Peyer's patch (tissue), 4 donors: ENCODE data around the gene FAM47E. TPM values are rescaled to one million over a fixed set of nuclear protein-coding genes. Genes with fewer than 3 reads are reported as not detected.
"Not testable (repeated sequence)": the region's sequence is repeated elsewhere in the genome, so short reads cannot be mapped to it uniquely, and the experiment has no call there.

Source experiments
- DNase-seq, 3 donors: peaks; one replicate each; pipeline ENCODE4 v3.0.0-alpha.2; 2017 to 2019
- H3K27ac ChIP-seq, 4 donors: fragments of 200-600 bp; sonication (generic); one replicate each; pipeline ENCODE4 v1.5.1; 2016 to 2019
- H3K27me3 ChIP-seq, 2 donors: fragments of 200-600 bp; sonication (generic); one replicate each; pipeline ENCODE4 v1.5.1; 2019
- H3K36me3 ChIP-seq, 3 donors: fragments of 200-600 bp; sonication (generic); one replicate each; pipeline ENCODE4 v1.5.1; 2016 to 2019
- H3K4me1 ChIP-seq, 4 donors: fragments of 200-600 bp; sonication (generic); one replicate each; pipeline ENCODE4 v1.5.1; 2016 to 2019
- H3K4me3 ChIP-seq, 4 donors: fragments of 200-600 bp; sonication (generic); 1 replicate in 3 of 4; 2 replicates in 1 of 4; pipeline ENCODE4 v1.5.1; 2016 to 2019; ENCODE audit warnings: mild to moderate bottlenecking in 1 of 4
- H3K9me3 ChIP-seq, 4 donors: fragments of 200-600 bp; sonication (generic); one replicate each; pipeline ENCODE4 v1.5.1; 2016 to 2019; ENCODE audit warnings: mild to moderate bottlenecking in 1 of 4
- POLR2A ChIP-seq, 2 donors: fragments of 450-650 bp; IDR thresholded peaks; one replicate each; pipeline ENCODE4 v1.5.1; 2017; ENCODE audit warnings: antibody characterized with exemption in 2 of 2, mild to moderate bottlenecking in 2 of 2, moderate library complexity in 2 of 2
- total RNA-seq, 4 donors: library from RNA; depleted of rRNA; stranded (reverse); fragments of >200 nt; gene quantifications; one replicate each; pipeline ENCODE4 v1.1.0, GENCODE V29; 2016
- TF ChIP-seq, protein P1 (sequence below), 6 experiments: fragments of 450-650 bp in 4 of 6; fragments of 200-600 bp in 2 of 6; sonication (generic) in 1 of 6; IDR thresholded peaks; one replicate each; pipeline ENCODE4 v1.5.1; 2017 to 2019; ENCODE audit warnings: antibody characterized with exemption in 6 of 6, mild to moderate bottlenecking in 3 of 6, moderate library complexity in 1 of 6

FAM47E gene
- total RNA-seq, 4 donors from 2014 or later: 0.83 to 13.9 (median 7.6) TPM

DNA sequence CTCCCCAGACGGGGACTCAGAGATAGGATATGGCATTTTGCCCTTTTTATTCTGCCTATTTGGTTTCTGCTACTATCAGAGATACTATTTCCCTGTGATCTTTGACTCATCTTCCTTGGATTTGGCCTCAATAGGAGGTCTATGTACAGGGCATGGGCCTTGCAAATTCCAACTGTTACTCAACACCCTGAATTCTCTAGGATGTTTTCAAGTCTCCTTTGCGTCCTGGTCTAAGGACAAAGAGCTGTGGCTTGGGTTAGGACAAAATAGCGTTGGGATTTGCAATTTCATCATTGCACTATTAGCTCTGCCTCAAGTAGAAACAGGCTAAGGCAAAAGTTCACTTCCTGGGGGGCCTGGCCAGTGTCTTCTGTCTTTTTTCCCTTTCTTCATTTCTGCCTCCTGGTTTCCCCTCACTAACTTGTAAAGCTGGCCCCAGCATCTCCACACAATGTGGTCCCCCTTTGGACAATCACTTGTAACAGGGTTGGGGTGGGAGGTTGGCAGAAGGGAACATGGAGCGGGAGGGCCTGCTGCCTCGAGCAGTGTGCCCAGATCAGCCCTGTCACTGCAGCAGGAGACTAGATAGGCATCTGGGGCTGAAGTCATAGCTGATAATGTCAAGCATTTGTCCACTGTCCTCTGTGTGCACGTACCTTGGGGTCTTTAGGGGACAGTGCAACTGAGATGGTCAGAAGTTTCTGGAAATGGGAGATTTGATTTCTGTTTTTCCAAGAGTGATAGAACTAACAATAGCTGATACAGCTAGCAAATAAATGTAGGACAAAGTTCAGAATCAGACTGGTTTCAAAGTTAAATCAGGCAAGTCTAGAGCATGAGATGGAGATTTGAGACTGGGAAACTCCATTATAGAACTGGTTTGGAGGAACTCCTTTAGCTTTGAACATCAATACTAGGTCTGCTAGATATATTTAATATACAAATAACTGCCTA is 29.2 kb downstream of the FAM47E start:
- no peak for TF ChIP-seq POLR2A (IDR thresholded peaks at IDR 0.05)
- TF ChIP-seq, protein P1, sequence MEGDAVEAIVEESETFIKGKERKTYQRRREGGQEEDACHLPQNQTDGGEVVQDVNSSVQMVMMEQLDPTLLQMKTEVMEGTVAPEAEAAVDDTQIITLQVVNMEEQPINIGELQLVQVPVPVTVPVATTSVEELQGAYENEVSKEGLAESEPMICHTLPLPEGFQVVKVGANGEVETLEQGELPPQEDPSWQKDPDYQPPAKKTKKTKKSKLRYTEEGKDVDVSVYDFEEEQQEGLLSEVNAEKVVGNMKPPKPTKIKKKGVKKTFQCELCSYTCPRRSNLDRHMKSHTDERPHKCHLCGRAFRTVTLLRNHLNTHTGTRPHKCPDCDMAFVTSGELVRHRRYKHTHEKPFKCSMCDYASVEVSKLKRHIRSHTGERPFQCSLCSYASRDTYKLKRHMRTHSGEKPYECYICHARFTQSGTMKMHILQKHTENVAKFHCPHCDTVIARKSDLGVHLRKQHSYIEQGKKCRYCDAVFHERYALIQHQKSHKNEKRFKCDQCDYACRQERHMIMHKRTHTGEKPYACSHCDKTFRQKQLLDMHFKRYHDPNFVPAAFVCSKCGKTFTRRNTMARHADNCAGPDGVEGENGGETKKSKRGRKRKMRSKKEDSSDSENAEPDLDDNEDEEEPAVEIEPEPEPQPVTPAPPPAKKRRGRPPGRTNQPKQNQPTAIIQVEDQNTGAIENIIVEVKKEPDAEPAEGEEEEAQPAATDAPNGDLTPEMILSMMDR (IDR thresholded peaks at IDR 0.05): no peak
- Histone ChIP-seq H3K4me1 (peaks cover 0 to 11% (median 0%) of the 10 kb centered on the region in 4 donors), H3K4me3 (no peak overlapping the region), H3K27me3 (no peaks in the 10 kb centered on the region), H3K9me3 (no peaks in the 10 kb centered on the region), H3K27ac (no peak overlapping the region), H3K36me3 (no peaks in the 10 kb centered on the region)
- DNase-seq: no peak

DNA sequence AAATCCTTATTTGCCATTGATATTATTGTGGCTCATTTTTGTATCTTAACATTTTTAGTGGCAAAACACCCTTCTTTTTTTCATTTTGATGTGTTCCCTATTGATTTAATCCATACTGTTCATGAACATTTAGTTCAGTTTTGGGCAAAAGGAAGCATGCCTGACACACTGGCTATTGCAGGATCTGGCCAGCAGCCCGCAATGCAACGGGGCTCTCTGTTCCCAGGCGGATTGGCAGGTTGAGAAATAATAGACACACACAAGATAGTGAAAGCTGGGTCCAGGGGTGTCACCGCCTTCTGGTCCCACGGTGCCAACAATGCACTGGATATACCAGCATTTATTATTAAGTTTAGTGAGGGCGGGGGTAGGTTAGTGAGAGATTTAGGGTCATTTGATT is 30.1 kb downstream of the FAM47E start:
- not testable (repeated sequence) for DNase-seq, H3K27ac ChIP-seq, H3K27me3 ChIP-seq, H3K36me3 ChIP-seq, H3K9me3 ChIP-seq, H3K4me3 ChIP-seq
- H3K4me1 ChIP-seq: peaks cover 0 to 11% (median 0%) of the 10 kb centered on the region in 4 donors

DNA sequence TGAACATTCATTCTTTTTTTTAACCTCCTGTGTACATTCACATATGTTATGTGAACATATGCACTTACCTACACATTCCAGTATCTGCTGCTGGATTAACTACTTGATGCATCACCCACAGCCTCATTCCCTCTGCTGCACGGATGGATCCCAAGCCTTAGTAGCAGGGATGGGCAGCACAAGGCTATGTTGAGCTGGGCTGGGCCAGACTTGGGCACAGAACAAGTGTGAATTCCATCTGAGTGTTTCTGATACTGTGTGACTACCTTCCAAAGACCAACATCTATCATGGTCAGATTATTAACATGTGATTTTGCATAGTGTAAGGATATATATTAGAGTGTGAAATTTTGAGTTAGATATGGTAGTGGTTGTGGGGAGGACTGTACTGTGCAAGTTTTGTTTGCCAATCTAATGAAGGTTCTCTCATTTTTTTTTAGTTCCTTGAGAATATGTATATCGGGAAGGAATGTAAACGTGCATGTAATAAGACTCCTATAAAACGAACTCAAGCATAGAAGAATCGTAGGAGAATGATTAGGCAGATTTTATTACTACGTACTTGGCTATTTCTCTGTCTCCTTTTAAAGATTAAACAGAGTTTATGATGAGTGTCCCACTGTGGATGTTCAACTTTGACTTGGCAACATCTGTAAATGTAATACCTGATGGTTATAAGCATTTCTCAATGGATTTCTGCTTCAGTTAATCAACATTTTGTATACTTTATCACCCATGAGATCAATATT is 31.6 kb downstream of the FAM47E start:
- H3K4me3 ChIP-seq: no peak overlapping the region
- no peaks in the 10 kb centered on the region for H3K36me3 ChIP-seq
- no peak for DNase-seq
- H3K4me1 ChIP-seq: peaks cover 0 to 11% (median 0%) of the 10 kb centered on the region in 4 donors
- no peaks in the 10 kb centered on the region for H3K27me3 ChIP-seq
- TF ChIP-seq POLR2A (IDR thresholded peaks at IDR 0.05): no peak
- TF ChIP-seq, protein P1 (IDR thresholded peaks at IDR 0.05): no peak
- no peaks in the 10 kb centered on the region for H3K9me3 ChIP-seq
- peak overlapping the region in 2 of 4 donors; percentile 22 to 45 for H3K27ac ChIP-seq

DNA sequence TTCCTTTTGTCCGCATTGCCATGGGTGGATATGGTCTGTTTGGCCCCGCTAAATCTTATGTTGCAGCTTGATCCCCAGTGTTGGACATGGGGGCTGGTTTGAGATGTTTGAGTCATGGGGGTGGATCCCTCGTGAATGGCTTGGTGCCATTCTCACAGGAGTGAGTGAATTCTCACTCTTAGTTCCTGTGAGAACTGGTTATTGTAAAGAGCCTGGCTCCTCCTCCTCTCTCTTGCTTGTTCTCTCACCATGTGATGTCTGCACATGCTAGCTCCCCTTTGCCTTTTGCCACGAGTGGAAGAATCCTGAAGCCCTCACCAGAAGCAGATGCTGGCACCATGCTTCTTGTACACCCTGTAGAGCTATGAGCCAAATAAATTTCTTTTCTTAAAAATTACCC is 32.4 kb downstream of the FAM47E start:
- Histone ChIP-seq H3K4me3 (no peak overlapping the region), H3K36me3 (no peaks in the 10 kb centered on the region), H3K27me3 (no peaks in the 10 kb centered on the region), H3K9me3 (no peaks in the 10 kb centered on the region), H3K27ac (peak overlapping the region in 1 of 4 donors; percentile 35), H3K4me1 (peaks cover 0 to 11% (median 0%) of the 10 kb centered on the region in 4 donors)
- no peak for DNase-seq
- TF ChIP-seq, protein P1 (IDR thresholded peaks at IDR 0.05): no peak
- TF ChIP-seq POLR2A (IDR thresholded peaks at IDR 0.05): no peak

DNA sequence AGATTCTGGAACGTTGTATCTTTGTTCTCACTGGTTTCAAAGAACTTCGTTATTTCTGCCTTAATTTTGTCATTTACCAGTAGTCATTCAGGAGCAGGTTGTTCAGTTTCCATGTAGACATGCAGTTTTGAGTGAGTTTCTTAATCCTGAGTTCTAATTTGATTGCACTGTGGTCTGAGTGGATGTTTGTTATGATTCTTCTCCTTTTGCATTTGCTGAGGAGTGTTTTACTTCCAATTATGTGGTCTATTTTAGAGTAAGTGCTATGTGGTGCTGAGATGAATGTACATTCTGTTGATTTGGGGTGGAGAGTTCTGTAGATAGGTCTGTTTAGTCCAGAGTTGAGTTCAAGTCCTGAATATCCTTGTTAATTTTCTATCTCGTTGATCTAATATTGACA is 36.3 kb downstream of the FAM47E start:
- not testable (repeated sequence) for H3K27ac ChIP-seq, DNase-seq, H3K36me3 ChIP-seq, H3K9me3 ChIP-seq, H3K4me3 ChIP-seq, H3K27me3 ChIP-seq, H3K4me1 ChIP-seq

DNA sequence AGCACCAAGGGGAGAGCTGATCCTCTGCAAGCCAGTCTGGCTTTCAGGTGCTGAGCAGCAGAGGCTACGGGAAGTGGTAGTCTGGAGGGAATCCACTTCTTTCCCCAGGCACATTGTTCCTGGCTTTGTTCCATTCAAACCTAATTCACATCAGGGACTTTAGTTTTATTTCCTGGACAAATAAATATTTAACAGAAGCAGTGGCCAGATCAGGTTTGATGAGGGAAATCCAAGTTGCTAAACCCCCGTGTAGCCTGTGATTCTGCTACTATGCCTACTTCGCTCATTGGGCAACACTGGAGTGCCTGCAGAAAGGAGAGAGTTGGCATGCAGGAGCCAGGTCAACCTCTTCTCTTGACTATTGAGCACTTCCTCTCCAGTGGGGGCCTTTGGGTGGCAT is 41.2 kb downstream of the FAM47E start:
- H3K4me3 ChIP-seq: no peak overlapping the region
- H3K27me3 ChIP-seq: no peaks in the 10 kb centered on the region
- H3K36me3 ChIP-seq: no peaks in the 10 kb centered on the region
- no peak for DNase-seq
- H3K4me1 ChIP-seq: no peaks in the 10 kb centered on the region
- TF ChIP-seq POLR2A (IDR thresholded peaks at IDR 0.05): no peak
- TF ChIP-seq, protein P1 (IDR thresholded peaks at IDR 0.05): no peak
- H3K27ac ChIP-seq: no peak overlapping the region
- H3K9me3 ChIP-seq: no peaks in the 10 kb centered on the region
